ENCODE results near the gene PCNX1. TPM values are rescaled to one million over a fixed set of nuclear protein-coding genes. Genes with fewer than 3 reads are reported as not detected.
"Not testable (repeated sequence)": the region's sequence is repeated elsewhere in the genome, so short reads cannot be mapped to it uniquely, and the experiment has no call there.

The PCNX1 gene
- total RNA-seq, 1 donor from 2014 or later = 56.0 TPM

- Mint-ChIP-seq H3K9me3 (no peaks in the 10 kb centered on the region), H3K36me3 (ENCODE audit: low read depth) (peaks cover 31% of the 10 kb centered on the region), H3K27me3 (no peaks in the 10 kb centered on the region), H3K27ac (peak overlapping the region; percentile 5), H3K4me3 (no peak overlapping the region), H3K4me1 (peaks cover 12% of the 10 kb centered on the region)
- intact Hi-C loops (cut with micrococcal nuclease) = no loop called here
- DNase-seq = peak; percentile 55
These were observed 210.8 kb downstream of the PCNX1 start for GRCh38 chr14:71117839-71118743.

DNA sequence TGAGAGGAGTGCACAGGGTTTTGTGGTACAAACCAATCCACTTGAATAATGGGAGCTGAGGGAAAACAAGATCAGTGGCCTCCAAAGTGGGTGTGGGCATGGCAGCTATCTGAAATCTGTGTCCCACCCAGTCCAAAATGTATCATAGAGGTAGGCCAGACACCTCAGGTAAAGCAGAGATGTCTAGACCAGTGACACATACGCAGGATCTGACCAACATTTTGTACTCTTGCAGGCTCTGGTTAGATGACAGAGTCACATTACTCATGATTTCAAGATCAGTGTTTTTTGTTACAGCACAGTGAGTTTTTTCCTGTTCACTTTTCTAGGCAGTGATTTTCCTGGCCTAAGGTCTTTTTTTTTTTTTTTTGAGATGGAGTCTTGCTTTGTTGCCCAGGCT, 211.8 kb downstream of the PCNX1 start:
- H3K36me3 Mint-ChIP-seq (ENCODE audit: low read depth) = peaks cover 27% of the 10 kb centered on the region
- no peak overlapping the region for H3K4me3 Mint-ChIP-seq
- peak; percentile 56 for DNase-seq
- peak overlapping the region; percentile 23 for H3K27ac Mint-ChIP-seq
- no peaks in the 10 kb centered on the region for H3K27me3 Mint-ChIP-seq
- intact Hi-C loops (cut with micrococcal nuclease) = no loop called here
- H3K9me3 Mint-ChIP-seq = no peaks in the 10 kb centered on the region
- H3K4me1 Mint-ChIP-seq = peaks cover 12% of the 10 kb centered on the region

DNA sequence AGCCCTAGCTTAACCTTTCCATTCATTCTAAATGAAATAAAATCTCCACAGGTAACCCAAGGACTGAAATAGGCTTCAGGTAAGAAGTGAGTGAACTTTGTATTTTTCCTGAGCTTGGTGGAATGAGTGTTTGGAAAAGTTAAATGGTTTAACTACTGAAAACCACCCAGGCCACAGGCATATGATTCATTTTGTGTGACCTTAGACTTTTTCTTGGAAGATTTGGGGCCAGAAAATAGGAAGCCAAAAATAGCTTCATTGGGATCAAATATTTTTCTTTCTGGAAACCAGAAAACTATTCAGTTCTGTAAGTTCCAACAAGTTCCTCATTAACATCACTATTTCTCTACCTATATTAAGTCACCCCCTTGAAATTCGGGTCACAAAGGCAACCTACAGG, 212.6 kb downstream of the PCNX1 start:
- no peak for DNase-seq
- intact Hi-C loops (cut with micrococcal nuclease) = no loop called here
- Mint-ChIP-seq H3K4me1 (peaks cover 12% of the 10 kb centered on the region), H3K4me3 (no peak overlapping the region), H3K9me3 (no peaks in the 10 kb centered on the region), H3K27ac (no peak overlapping the region), H3K36me3 (ENCODE audit: low read depth) (peaks cover 24% of the 10 kb centered on the region), H3K27me3 (no peaks in the 10 kb centered on the region)

- Mint-ChIP-seq H3K27ac (no peak overlapping the region), H3K9me3 (no peaks in the 10 kb centered on the region), H3K27me3 (no peaks in the 10 kb centered on the region), H3K4me1 (peaks cover 12% of the 10 kb centered on the region), H3K4me3 (no peak overlapping the region), H3K36me3 (ENCODE audit: low read depth) (peaks cover 17% of the 10 kb centered on the region)
- intact Hi-C loops (cut with micrococcal nuclease) = no loop called here
- DNase-seq = no peak
These were observed 213.7 kb downstream of the PCNX1 start for GRCh38 chr14:71121001-71121400.

DNA sequence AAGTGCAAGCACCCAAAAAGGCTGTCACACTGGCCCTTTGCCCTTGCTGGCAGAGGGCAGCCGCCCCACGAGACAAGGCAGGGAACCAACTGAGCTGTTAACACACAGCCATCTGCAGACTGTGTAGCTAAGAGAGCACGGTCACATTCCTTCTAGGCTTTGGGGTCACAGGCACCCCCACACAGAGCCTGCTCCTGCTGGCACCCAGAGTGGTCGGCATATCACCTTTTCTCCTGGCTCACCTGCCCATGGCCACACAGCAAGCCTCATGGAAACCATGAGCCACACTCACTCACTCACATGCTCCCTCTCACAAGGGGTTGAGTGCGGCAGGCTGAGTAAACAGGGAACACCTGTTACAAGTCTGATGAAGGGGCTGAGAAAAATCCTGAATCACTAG, 214.5 kb downstream of the PCNX1 start:
- intact Hi-C loops (cut with micrococcal nuclease) = no loop called here
- H3K36me3 Mint-ChIP-seq (ENCODE audit: low read depth) = peaks cover 16% of the 10 kb centered on the region
- no peaks in the 10 kb centered on the region for H3K9me3 Mint-ChIP-seq
- no peak overlapping the region for H3K4me3 Mint-ChIP-seq
- DNase-seq = peak; percentile 54
- H3K27me3 Mint-ChIP-seq = no peaks in the 10 kb centered on the region
- peaks cover 12% of the 10 kb centered on the region for H3K4me1 Mint-ChIP-seq
- no peak overlapping the region for H3K27ac Mint-ChIP-seq

- Mint-ChIP-seq H3K4me3 (no peak overlapping the region), H3K27ac (no peak overlapping the region)
- intact Hi-C loops (cut with micrococcal nuclease) = no loop called here
These were observed 215.8 kb downstream of the PCNX1 start for GRCh38 chr14:71122866-71123565.

DNA sequence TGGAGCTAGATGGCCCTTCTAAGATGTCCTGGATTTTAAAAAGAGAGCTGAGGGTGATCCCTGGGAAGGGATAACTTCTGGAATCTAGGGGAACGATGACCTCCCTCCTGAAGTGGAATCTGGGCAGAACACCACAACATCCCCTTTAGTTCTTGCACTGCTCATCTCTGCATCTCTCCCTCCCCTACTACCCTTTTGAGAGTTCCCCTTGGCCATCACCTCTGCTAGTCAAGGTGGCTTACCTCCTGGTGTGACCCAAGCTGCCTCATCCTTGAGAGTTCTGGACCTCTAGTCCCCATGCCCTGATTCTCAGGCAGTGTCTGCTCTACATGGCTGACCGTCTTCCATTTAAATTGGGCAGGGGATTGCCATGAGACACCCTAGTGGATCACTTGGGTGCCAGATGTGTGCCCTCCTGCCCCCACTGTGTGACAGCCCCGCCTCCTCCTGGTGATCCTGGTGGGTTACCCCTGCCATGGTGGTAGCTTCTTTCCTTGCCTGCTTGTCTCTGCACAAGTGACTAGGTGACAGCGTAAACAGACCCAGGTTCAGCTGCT, 216.4 kb downstream of the PCNX1 start:
- H3K27ac Mint-ChIP-seq = no peak overlapping the region
- DNase-seq = peak; percentile 53
- intact Hi-C loops (cut with micrococcal nuclease) = no loop called here

More at GRCh38 chr14:71122866-71123565, 215.8 kb downstream of the PCNX1 start:
- Mint-ChIP-seq H3K27me3 (no peaks in the 10 kb centered on the region), H3K4me1 (peaks cover 9% of the 10 kb centered on the region), H3K9me3 (no peaks in the 10 kb centered on the region), H3K36me3 (ENCODE audit: low read depth) (peaks cover 9% of the 10 kb centered on the region)
- DNase-seq = no peak

DNA sequence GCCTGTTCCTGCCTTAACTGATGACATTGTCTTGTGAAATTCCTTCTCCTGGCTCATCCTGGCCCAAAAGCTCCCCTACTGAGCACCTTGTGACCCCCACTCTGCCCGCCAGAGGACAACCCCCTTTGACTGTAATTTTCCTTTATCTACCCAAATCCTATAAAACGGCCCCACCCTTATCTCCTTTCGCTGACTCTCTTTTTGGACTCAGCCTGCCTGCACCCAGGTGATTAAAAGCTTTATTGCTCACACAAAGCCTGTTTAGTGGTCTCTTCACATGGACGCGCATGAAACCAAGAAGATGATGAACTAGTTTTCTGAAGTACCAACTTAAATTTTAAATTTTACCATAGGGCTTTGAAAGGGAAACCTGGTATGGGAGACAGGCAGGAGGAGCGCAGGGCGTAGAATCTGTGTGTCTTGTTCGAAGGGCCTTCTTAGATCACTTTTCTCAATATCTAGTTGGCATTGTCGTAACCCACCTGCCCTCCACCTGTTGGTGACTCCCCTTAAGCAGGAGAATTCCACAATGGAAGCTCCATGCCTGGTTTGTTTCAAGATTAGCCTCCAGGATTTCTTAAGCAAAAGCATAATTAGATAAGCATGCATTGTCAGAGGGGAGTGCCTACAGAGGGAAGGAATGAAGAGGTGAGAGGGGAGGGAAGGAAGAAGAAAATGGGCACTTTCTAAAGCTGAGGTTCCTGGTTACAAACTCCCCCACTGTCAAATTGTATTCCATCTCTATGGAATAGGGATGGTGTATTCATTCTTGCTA, 222.6 kb downstream of the PCNX1 start:
- peaks cover 11% of the 10 kb centered on the region for H3K4me1 Mint-ChIP-seq
- intact Hi-C loops (cut with micrococcal nuclease); H3K4me3 Mint-ChIP-seq; H3K27ac Mint-ChIP-seq; DNase-seq; H3K9me3 Mint-ChIP-seq; H3K36me3 Mint-ChIP-seq (ENCODE audit: low read depth); H3K27me3 Mint-ChIP-seq: not testable (repeated sequence)

More for the DNA sequence above, 216.4 kb downstream of the PCNX1 start:
- peaks cover 5% of the 10 kb centered on the region for H3K4me1 Mint-ChIP-seq
- no peaks in the 10 kb centered on the region for H3K9me3 Mint-ChIP-seq
- no peak overlapping the region for H3K4me3 Mint-ChIP-seq
- H3K27me3 Mint-ChIP-seq = no peaks in the 10 kb centered on the region
- H3K36me3 Mint-ChIP-seq (ENCODE audit: low read depth) = peaks cover 6% of the 10 kb centered on the region

DNA sequence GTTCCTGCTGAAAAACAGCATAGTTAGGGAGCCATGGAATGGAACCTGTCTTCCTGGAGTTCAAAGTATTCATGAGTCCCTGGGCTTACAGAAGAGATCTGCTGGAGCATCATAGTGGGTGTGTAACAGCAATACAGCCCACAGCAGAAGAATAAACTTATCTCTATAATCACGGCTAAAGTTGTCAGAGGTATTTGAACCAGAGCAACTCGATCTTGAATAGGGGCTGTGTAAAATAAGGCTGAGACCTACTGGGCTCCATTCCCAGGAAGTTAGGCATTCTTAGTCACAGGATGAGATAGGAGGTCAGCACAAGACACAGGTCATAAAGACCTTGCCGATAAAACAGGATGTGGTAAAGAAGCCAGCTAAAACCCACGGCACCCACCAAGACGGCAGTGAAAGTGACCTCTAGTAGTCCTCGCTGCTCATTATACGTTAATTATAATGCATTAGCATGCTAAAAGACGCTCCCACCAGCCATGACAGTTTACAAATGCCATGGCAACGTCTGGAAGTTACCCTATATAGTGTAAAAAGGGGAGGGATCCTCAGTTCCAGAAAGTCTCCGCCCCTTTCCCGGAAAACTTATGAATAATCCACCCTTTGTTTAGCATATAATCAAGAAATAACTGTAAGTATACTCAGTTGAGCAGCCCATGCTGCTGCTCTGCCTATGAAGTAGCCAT, 223.4 kb downstream of the PCNX1 start:
- H3K4me3 Mint-ChIP-seq = no peak overlapping the region
- H3K27me3 Mint-ChIP-seq = no peaks in the 10 kb centered on the region
- no peak for DNase-seq
- no peak overlapping the region for H3K27ac Mint-ChIP-seq
- H3K36me3 Mint-ChIP-seq (ENCODE audit: low read depth) = no peaks in the 10 kb centered on the region
- H3K4me1 Mint-ChIP-seq = peaks cover 11% of the 10 kb centered on the region
- H3K9me3 Mint-ChIP-seq = peaks cover 4% of the 10 kb centered on the region
- intact Hi-C loops (cut with micrococcal nuclease) = no loop called here

DNA sequence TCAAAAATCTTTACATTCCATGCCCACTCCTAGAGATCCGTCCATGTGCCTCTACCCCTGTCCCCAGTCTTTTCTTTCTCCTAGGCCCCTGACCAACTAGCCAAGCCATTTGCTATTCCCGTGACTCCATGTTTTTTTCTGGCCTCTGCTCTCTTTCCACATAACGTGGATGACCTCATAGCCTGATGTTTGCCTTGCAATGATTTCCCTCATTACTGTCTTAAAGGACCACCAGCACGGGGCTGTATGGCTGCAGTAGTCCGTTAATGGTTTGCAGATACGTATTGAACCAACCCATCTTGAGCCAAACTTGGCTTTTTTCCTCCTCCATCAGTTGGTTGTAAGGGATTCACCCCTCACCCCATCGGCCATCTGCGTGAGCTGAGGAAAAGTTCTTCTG, 226.0 kb downstream of the PCNX1 start:
- no peak for DNase-seq
- peaks cover 3% of the 10 kb centered on the region for H3K36me3 Mint-ChIP-seq (ENCODE audit: low read depth)
- no peaks in the 10 kb centered on the region for H3K27me3 Mint-ChIP-seq
- H3K9me3 Mint-ChIP-seq = peaks cover 4% of the 10 kb centered on the region
- intact Hi-C loops (cut with micrococcal nuclease) = no loop called here
- H3K27ac Mint-ChIP-seq = no peak overlapping the region
- no peak overlapping the region for H3K4me3 Mint-ChIP-seq
- peaks cover 16% of the 10 kb centered on the region for H3K4me1 Mint-ChIP-seq

DNA sequence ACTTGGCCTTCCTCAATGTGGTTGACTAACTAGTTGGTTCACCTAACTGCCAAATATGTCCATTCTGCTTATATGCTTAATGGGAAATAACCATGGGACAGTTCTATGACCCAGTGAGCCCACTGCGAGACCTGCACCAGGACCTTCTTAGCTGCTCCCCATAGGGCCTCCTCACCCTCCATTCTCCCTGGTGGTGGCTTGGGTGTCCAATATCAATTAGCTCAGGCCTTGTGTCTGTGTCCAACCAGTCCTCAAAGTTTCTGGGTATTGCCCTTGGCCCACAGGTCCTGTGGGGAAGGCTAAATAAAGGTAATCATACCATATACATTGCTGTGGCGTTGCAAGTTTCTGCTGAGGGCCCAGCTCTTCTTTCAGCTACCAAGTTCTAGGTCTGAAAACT, 228.2 kb downstream of the PCNX1 start:
- H3K4me1 Mint-ChIP-seq = peaks cover 22% of the 10 kb centered on the region
- peaks cover 4% of the 10 kb centered on the region for H3K9me3 Mint-ChIP-seq
- no peak for DNase-seq
- intact Hi-C loops (cut with micrococcal nuclease) = no loop called here
- H3K27ac Mint-ChIP-seq = no peak overlapping the region
- H3K4me3 Mint-ChIP-seq = no peak overlapping the region
- no peaks in the 10 kb centered on the region for H3K27me3 Mint-ChIP-seq
- peaks cover 3% of the 10 kb centered on the region for H3K36me3 Mint-ChIP-seq (ENCODE audit: low read depth)

- Mint-ChIP-seq H3K27me3 (no peaks in the 10 kb centered on the region), H3K9me3 (peaks cover 4% of the 10 kb centered on the region), H3K4me1 (peaks cover 19% of the 10 kb centered on the region), H3K4me3 (no peak overlapping the region), H3K36me3 (ENCODE audit: low read depth) (peaks cover 3% of the 10 kb centered on the region), H3K27ac (no peak overlapping the region)
- DNase-seq = no peak
- intact Hi-C loops (cut with micrococcal nuclease) = no loop called here
These were observed 228.7 kb downstream of the PCNX1 start for GRCh38 chr14:71135911-71136310.

DNA sequence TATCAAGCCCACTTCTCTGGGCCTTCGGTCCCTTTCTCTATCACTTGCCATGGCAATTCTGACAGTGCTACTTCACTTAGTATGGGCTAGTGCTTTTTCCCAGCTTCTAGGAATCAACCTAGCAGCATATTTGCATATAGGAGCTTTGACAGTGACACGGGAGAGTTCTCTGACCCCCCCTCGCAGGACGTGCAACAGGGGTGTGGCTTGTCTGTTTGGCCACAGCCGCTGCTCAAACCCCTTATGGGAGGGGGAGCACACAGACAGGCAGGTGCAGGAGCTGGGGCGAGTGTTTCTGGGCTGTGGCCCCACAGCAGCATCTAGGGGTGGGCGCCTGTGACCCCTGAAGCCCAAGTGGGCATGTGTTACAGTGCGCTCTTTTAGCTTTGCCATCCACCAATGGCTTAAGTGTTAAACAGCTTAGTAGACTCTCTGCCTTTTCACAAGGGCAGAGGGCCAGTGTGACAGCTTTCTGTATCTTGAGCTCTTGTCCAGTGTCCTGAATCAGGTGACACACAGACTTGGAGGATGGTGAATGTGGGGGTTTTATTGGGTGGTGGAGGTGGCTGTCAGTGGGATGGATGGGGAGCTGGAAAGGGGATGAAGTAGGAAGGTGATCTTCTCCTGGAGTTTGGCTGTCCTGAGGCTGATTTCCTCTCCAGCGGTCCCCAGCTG, 229.3 kb downstream of the PCNX1 start:
- peaks cover 3% of the 10 kb centered on the region for H3K36me3 Mint-ChIP-seq (ENCODE audit: low read depth)
- no peak overlapping the region for H3K4me3 Mint-ChIP-seq
- H3K27ac Mint-ChIP-seq = no peak overlapping the region
- no peak for DNase-seq
- H3K27me3 Mint-ChIP-seq = no peaks in the 10 kb centered on the region
- intact Hi-C loops (cut with micrococcal nuclease) = no loop called here
- H3K4me1 Mint-ChIP-seq = peaks cover 19% of the 10 kb centered on the region
- no peaks in the 10 kb centered on the region for H3K9me3 Mint-ChIP-seq

Data from activated CD4-positive, alpha-beta T cell treated with anti-CD3 and anti-CD28 coated beads, Interleukin-2, amount 10 ng/mL, durations not matched to agents 24 days and 14 days (primary cell).